ENCODE results near the gene PCCB. TPM values are rescaled to one million over a fixed set of nuclear protein-coding genes. Genes with fewer than 3 reads are reported as not detected.
"Not testable (repeated sequence)": the region's sequence is repeated elsewhere in the genome, so short reads cannot be mapped to it uniquely, and the experiment has no call there.

PCCB gene
- total RNA-seq, 1 experiment from 2014 or later, result 131 TPM

GRCh38 chr3:136353461-136353860 lies 103.3 kb downstream of the PCCB start:
- in situ Hi-C loops (cut with HindIII; ENCODE audit: low sequenced_read_pairs), result no loop called here
- DNase-seq (ENCODE audit: low spot score), result no peak

GRCh38 chr3:136366289-136366688 lies 116.1 kb downstream of the PCCB start:
- DNase-seq (ENCODE audit: low spot score), result no peak
- in situ Hi-C loops (cut with HindIII; ENCODE audit: low sequenced_read_pairs), result no loop called here

GRCh38 chr3:136375800-136376199 lies 125.7 kb downstream of the PCCB start:
- in situ Hi-C loops (cut with HindIII; ENCODE audit: low sequenced_read_pairs); DNase-seq (ENCODE audit: low spot score): not testable (repeated sequence)

- in situ Hi-C loops (cut with HindIII; ENCODE audit: low sequenced_read_pairs), result no loop called here
- peak; percentile 23 for DNase-seq (ENCODE audit: low spot score)
Measured at GRCh38 chr3:136377508-136377907, 127.4 kb downstream of the PCCB start.

- in situ Hi-C loops (cut with HindIII; ENCODE audit: low sequenced_read_pairs), result no loop called here
- no peak for DNase-seq (ENCODE audit: low spot score)
Measured at GRCh38 chr3:136378011-136378410, 127.9 kb downstream of the PCCB start.

Other genes with a start within 250 kb of the PCCB start
- gene MSL2, start 54.0 kb upstream of the PCCB start, total RNA-seq (2014; rRNA removed; shearing (Covaris generic)), result 12.0 and 31.7 TPM in 2 replicates

All from G401 (cell line).